ENCODE data around the gene PTPRM.
"Not testable (repeated sequence)": the region's sequence is repeated elsewhere in the genome, so short reads cannot be mapped to it uniquely, and the experiment has no call there.

Gene PTPRM

GRCh38 chr18:8427339-8427738, 860.2 kb downstream of the PTPRM start:
- DNase-seq (ENCODE audit: low read depth in 2 of 2), result no peak

GRCh38 chr18:8428951-8429350, 861.8 kb downstream of the PTPRM start:
- no peak for DNase-seq (ENCODE audit: low read depth in 2 of 2)

GRCh38 chr18:8431036-8431435, 863.9 kb downstream of the PTPRM start:
- no peak for DNase-seq (ENCODE audit: low read depth in 2 of 2)

GRCh38 chr18:8433323-8433722, 866.2 kb downstream of the PTPRM start:
- no peak for DNase-seq (ENCODE audit: low read depth in 2 of 2)

- DNase-seq (ENCODE audit: low read depth in 2 of 2), result no peak
Measured at GRCh38 chr18:8433771-8434170, 866.7 kb downstream of the PTPRM start.

- DNase-seq (ENCODE audit: low read depth in 2 of 2), result no peak
Measured at GRCh38 chr18:8435376-8435775, 868.3 kb downstream of the PTPRM start.

- no peak for DNase-seq (ENCODE audit: low read depth in 2 of 2)
Measured at GRCh38 chr18:8439055-8439454, 871.9 kb downstream of the PTPRM start.

GRCh38 chr18:8443505-8443904, 876.4 kb downstream of the PTPRM start:
- DNase-seq (ENCODE audit: low read depth in 2 of 2), result no peak

GRCh38 chr18:8446936-8447335, 879.8 kb downstream of the PTPRM start:
- DNase-seq (ENCODE audit: low read depth in 2 of 2), result not testable (repeated sequence)

GRCh38 chr18:8448130-8448529, 881.0 kb downstream of the PTPRM start:
- no peak for DNase-seq (ENCODE audit: low read depth in 2 of 2)

GRCh38 chr18:8450013-8450412, 882.9 kb downstream of the PTPRM start:
- no peak for DNase-seq (ENCODE audit: low read depth in 2 of 2)

- DNase-seq (ENCODE audit: low read depth in 2 of 2), result no peak
Measured at GRCh38 chr18:8450898-8451665, 884.0 kb downstream of the PTPRM start.

GRCh38 chr18:8453528-8453927, 886.4 kb downstream of the PTPRM start:
- DNase-seq (ENCODE audit: low read depth in 2 of 2), result no peak

GRCh38 chr18:8454136-8454535, 887.0 kb downstream of the PTPRM start:
- DNase-seq (ENCODE audit: low read depth in 2 of 2), result no peak

- no peak for DNase-seq (ENCODE audit: low read depth in 2 of 2)
Measured at GRCh38 chr18:8455661-8456614, 888.8 kb downstream of the PTPRM start.
